ENCODE data around the gene ANLN.

The ANLN gene

DNA sequence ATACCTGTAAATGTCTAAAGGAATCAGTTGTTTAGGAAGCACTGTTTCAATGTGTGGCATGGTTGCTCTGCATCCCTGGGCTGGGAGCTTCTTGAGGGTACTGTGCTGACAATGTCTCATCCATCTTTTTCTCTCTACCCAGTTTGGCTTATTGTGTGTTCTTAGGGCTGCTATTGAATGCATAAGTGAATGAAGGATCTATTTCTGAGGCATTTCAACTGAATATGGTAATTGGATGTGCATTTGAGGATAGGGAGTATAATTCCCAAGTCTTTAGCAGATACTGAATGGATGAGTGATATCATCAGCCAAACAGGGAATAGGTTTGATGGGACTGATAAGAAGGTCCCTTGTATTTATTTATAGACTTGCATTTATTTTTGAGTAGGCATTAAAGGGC is 64.1 kb downstream of the ANLN start:
- H4K91ac ChIP-seq (ENCODE audit: low read length), result no peak overlapping the region
- H3K27me3 ChIP-seq (ENCODE audit: control insufficient read depth in 1 of 2, insufficient read depth in 1 of 2, low read length in 2 of 2), result no peaks in the 10 kb centered on the region
- H3K27ac ChIP-seq (ENCODE audit: low read length, poor library complexity, severe bottlenecking), result no peak overlapping the region
- H3K4me3 ChIP-seq (ENCODE audit: insufficient read depth in 1 of 2, low read depth in 1 of 2, low read length in 2 of 2), result no peak overlapping the region
- H3K4me2 ChIP-seq (ENCODE audit: low read length, poor library complexity, severe bottlenecking), result no peak overlapping the region
- H3K4ac ChIP-seq (ENCODE audit: low read depth in 1 of 2, low read length in 2 of 2), result no peak overlapping the region
- H3K18ac ChIP-seq (ENCODE audit: low read depth in 1 of 2, low read length in 2 of 2), result no peak overlapping the region
- no peak overlapping the region for H4K8ac ChIP-seq (ENCODE audit: low read length)
- no peak overlapping the region for H3K23ac ChIP-seq (ENCODE audit: low read length in 2 of 2)
- H2BK5ac ChIP-seq (ENCODE audit: low read depth, low read length, poor library complexity, severe bottlenecking), result no peak overlapping the region
- no peaks in the 10 kb centered on the region for H3K4me1 ChIP-seq (ENCODE audit: control insufficient read depth, insufficient read depth, low read depth, low read length)
- H2BK15ac ChIP-seq (ENCODE audit: low read depth, poor library complexity, severe bottlenecking), result no peak overlapping the region
- H2AFZ ChIP-seq (ENCODE audit: low read depth, low read length), result no peak overlapping the region
- peaks cover 0 to 9% of the 10 kb centered on the region in 2 experiments for H3K36me3 ChIP-seq (ENCODE audit: control insufficient read depth in 1 of 2, insufficient read depth in 2 of 2, low read depth in 1 of 2, low read length in 2 of 2)
- H3K79me1 ChIP-seq (replicated peaks; ENCODE audit: low read length, poor library complexity, severe bottlenecking), result peaks cover 3% of the 10 kb centered on the region
- DNase-seq, result no peak
- H3K9me3 ChIP-seq (ENCODE audit: control insufficient read depth, low read length), result no peaks in the 10 kb centered on the region
- no peak overlapping the region for H3K9ac ChIP-seq (ENCODE audit: low read length)
- no peak overlapping the region for H2AK5ac ChIP-seq (ENCODE audit: low read length, severe bottlenecking)
- H2BK120ac ChIP-seq (ENCODE audit: low read depth, low read length), result no peak overlapping the region
- no peak overlapping the region for H2BK12ac ChIP-seq (ENCODE audit: low read length in 2 of 2)
- H3K14ac ChIP-seq (ENCODE audit: low read length in 2 of 2), result no peak overlapping the region

DNA sequence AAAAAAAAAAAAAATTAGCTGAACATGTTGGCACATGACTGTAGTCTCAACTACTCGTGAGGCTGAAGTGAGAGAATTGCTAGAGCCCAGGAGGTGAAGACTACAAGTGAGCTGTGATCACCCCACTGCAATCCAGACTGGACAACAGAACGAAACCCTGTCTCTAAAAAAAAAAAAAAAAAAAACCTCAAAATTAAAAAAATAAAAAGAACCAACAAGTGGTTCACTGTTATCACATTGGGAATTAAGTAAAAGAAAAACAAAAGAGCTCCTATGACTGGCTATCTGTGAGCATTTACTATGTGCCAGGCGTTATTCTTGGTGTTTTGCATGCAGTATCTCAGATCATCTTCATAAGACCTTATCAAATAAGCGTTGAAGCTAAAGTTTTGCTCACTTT is 66.0 kb downstream of the ANLN start:
- H3K4me1 ChIP-seq (ENCODE audit: control insufficient read depth, insufficient read depth, low read depth, low read length), result no peaks in the 10 kb centered on the region
- H3K14ac ChIP-seq (ENCODE audit: low read length in 2 of 2), result no peak overlapping the region
- H2BK120ac ChIP-seq (ENCODE audit: low read depth, low read length), result no peak overlapping the region
- no peak overlapping the region for H2BK15ac ChIP-seq (ENCODE audit: low read depth, poor library complexity, severe bottlenecking)
- no peaks in the 10 kb centered on the region for H3K27me3 ChIP-seq (ENCODE audit: control insufficient read depth in 1 of 2, insufficient read depth in 1 of 2, low read length in 2 of 2)
- no peak overlapping the region for H3K27ac ChIP-seq (ENCODE audit: low read length, poor library complexity, severe bottlenecking)
- H3K4me3 ChIP-seq (ENCODE audit: insufficient read depth in 1 of 2, low read depth in 1 of 2, low read length in 2 of 2), result no peak overlapping the region
- H2AK5ac ChIP-seq (ENCODE audit: low read length, severe bottlenecking), result no peak overlapping the region
- no peak overlapping the region for H3K4me2 ChIP-seq (ENCODE audit: low read length, poor library complexity, severe bottlenecking)
- H2BK12ac ChIP-seq (ENCODE audit: low read length in 2 of 2), result no peak overlapping the region
- H3K79me1 ChIP-seq (replicated peaks; ENCODE audit: low read length, poor library complexity, severe bottlenecking), result peaks cover 2% of the 10 kb centered on the region
- H4K8ac ChIP-seq (ENCODE audit: low read length), result no peak overlapping the region
- no peak for DNase-seq
- no peaks in the 10 kb centered on the region for H3K9me3 ChIP-seq (ENCODE audit: control insufficient read depth, low read length)
- peaks cover 0 to 9% of the 10 kb centered on the region in 2 experiments for H3K36me3 ChIP-seq (ENCODE audit: control insufficient read depth in 1 of 2, insufficient read depth in 2 of 2, low read depth in 1 of 2, low read length in 2 of 2)
- no peak overlapping the region for H4K91ac ChIP-seq (ENCODE audit: low read length)
- H3K4ac ChIP-seq (ENCODE audit: low read depth in 1 of 2, low read length in 2 of 2), result no peak overlapping the region
- H3K9ac ChIP-seq (ENCODE audit: low read length), result no peak overlapping the region
- no peak overlapping the region for H2BK5ac ChIP-seq (ENCODE audit: low read depth, low read length, poor library complexity, severe bottlenecking)
- 99% methylated on average over 3 of the region's 4 CpGs for WGBS
- H3K23ac ChIP-seq (ENCODE audit: low read length in 2 of 2), result no peak overlapping the region
- H2AFZ ChIP-seq (ENCODE audit: low read depth, low read length), result no peak overlapping the region
- no peak overlapping the region for H3K18ac ChIP-seq (ENCODE audit: low read depth in 1 of 2, low read length in 2 of 2)

DNA sequence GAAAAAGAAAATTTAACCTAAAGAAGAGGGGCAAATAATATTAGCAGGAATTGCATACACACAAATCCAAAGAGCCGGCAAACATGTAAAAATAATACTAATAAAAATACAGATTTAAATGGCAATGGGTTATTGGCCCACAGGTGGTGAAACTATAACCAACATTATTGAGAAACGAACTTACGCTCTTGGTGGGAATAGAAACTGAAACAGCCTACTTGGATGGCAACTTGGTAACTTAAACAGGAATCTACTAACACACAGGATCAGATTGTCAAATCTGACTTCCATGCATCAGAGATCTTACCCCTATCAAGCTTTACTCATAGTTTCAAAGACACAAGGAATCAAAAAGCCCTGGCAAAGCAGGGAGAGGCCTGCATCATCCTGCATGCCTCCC is 66.5 kb downstream of the ANLN start:
- no peaks in the 10 kb centered on the region for H3K9me3 ChIP-seq (ENCODE audit: control insufficient read depth, low read length)

DNA sequence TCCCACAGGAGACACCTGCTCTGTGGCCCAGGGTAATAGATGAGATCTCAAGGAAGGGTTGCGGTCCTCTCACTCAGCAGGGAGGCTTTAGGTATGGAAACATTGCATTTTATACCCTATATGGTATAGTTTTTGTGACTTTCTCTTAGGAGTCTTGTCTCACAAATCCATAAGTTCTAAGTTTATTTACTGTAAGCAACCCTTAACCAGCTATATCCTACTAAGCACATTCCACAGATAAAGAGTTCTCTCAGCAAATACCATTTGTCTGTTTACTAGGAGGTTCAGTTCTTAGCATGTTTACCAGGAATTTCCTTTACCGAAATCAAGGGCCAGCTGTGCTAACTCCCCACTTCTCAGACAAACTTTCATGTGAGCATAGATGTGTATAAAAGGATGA is 66.9 kb downstream of the ANLN start:
- Histone ChIP-seq H3K4me3 (ENCODE audit: insufficient read depth in 1 of 2, low read depth in 1 of 2, low read length in 2 of 2) (no peak overlapping the region), H3K36me3 (ENCODE audit: control insufficient read depth in 1 of 2, insufficient read depth in 2 of 2, low read depth in 1 of 2, low read length in 2 of 2) (peaks cover 0 to 8% of the 10 kb centered on the region in 2 experiments), H2AK5ac (ENCODE audit: low read length, severe bottlenecking) (no peak overlapping the region), H3K79me1 (replicated peaks; ENCODE audit: low read length, poor library complexity, severe bottlenecking) (peaks cover 2% of the 10 kb centered on the region), H2BK120ac (ENCODE audit: low read depth, low read length) (no peak overlapping the region), H3K9me3 (ENCODE audit: control insufficient read depth, low read length) (no peaks in the 10 kb centered on the region), H3K4ac (ENCODE audit: low read depth in 1 of 2, low read length in 2 of 2) (no peak overlapping the region), H3K18ac (ENCODE audit: low read depth in 1 of 2, low read length in 2 of 2) (no peak overlapping the region), H3K23ac (ENCODE audit: low read length in 2 of 2) (no peak overlapping the region), H2BK12ac (ENCODE audit: low read length in 2 of 2) (no peak overlapping the region), H3K9ac (ENCODE audit: low read length) (no peak overlapping the region), H3K14ac (ENCODE audit: low read length in 2 of 2) (no peak overlapping the region), H4K91ac (ENCODE audit: low read length) (no peak overlapping the region), H2BK15ac (ENCODE audit: low read depth, poor library complexity, severe bottlenecking) (no peak overlapping the region), H4K8ac (ENCODE audit: low read length) (no peak overlapping the region), H3K27me3 (ENCODE audit: control insufficient read depth in 1 of 2, insufficient read depth in 1 of 2, low read length in 2 of 2) (no peaks in the 10 kb centered on the region), H3K4me1 (ENCODE audit: control insufficient read depth, insufficient read depth, low read depth, low read length) (no peaks in the 10 kb centered on the region), H2AFZ (ENCODE audit: low read depth, low read length) (no peak overlapping the region), H3K4me2 (ENCODE audit: low read length, poor library complexity, severe bottlenecking) (no peak overlapping the region), H2BK5ac (ENCODE audit: low read depth, low read length, poor library complexity, severe bottlenecking) (no peak overlapping the region), H3K27ac (ENCODE audit: low read length, poor library complexity, severe bottlenecking) (no peak overlapping the region)
- WGBS, result no CpG with 5 or more reads among the region's 2 CpGs
- peak; percentile 29 for DNase-seq

More for the DNA sequence above, 66.5 kb downstream of the ANLN start:
- Histone ChIP-seq H2AK5ac (ENCODE audit: low read length, severe bottlenecking) (no peak overlapping the region), H3K79me1 (replicated peaks; ENCODE audit: low read length, poor library complexity, severe bottlenecking) (peaks cover 2% of the 10 kb centered on the region), H3K27ac (ENCODE audit: low read length, poor library complexity, severe bottlenecking) (no peak overlapping the region), H3K36me3 (ENCODE audit: control insufficient read depth in 1 of 2, insufficient read depth in 2 of 2, low read depth in 1 of 2, low read length in 2 of 2) (peaks cover 0 to 9% of the 10 kb centered on the region in 2 experiments), H3K23ac (ENCODE audit: low read length in 2 of 2) (no peak overlapping the region), H3K27me3 (ENCODE audit: control insufficient read depth in 1 of 2, insufficient read depth in 1 of 2, low read length in 2 of 2) (no peaks in the 10 kb centered on the region), H2AFZ (ENCODE audit: low read depth, low read length) (no peak overlapping the region), H2BK12ac (ENCODE audit: low read length in 2 of 2) (no peak overlapping the region), H2BK120ac (ENCODE audit: low read depth, low read length) (no peak overlapping the region), H3K4ac (ENCODE audit: low read depth in 1 of 2, low read length in 2 of 2) (no peak overlapping the region), H3K14ac (ENCODE audit: low read length in 2 of 2) (no peak overlapping the region), H3K4me2 (ENCODE audit: low read length, poor library complexity, severe bottlenecking) (no peak overlapping the region), H4K8ac (ENCODE audit: low read length) (no peak overlapping the region), H3K18ac (ENCODE audit: low read depth in 1 of 2, low read length in 2 of 2) (no peak overlapping the region), H3K9ac (ENCODE audit: low read length) (no peak overlapping the region), H2BK5ac (ENCODE audit: low read depth, low read length, poor library complexity, severe bottlenecking) (no peak overlapping the region), H2BK15ac (ENCODE audit: low read depth, poor library complexity, severe bottlenecking) (no peak overlapping the region), H4K91ac (ENCODE audit: low read length) (no peak overlapping the region), H3K4me3 (ENCODE audit: insufficient read depth in 1 of 2, low read depth in 1 of 2, low read length in 2 of 2) (no peak overlapping the region), H3K4me1 (ENCODE audit: control insufficient read depth, insufficient read depth, low read depth, low read length) (no peaks in the 10 kb centered on the region)
- 95% methylated on average over 2 of the region's 3 CpGs for WGBS
- no peak for DNase-seq

All from mesenchymal stem cell (in vitro differentiated cells and primary cell).